NCI-H2029 treated with DMSO at 0.1 percent for 48 hours (cell line): Measurements from ENCODE around the gene HIC1.

Experiments
- DNase-seq: peaks from one replicate; lab custom pipeline; 2025; lab: John Stamatoyannopoulos, UW

Gene HIC1

DNA sequence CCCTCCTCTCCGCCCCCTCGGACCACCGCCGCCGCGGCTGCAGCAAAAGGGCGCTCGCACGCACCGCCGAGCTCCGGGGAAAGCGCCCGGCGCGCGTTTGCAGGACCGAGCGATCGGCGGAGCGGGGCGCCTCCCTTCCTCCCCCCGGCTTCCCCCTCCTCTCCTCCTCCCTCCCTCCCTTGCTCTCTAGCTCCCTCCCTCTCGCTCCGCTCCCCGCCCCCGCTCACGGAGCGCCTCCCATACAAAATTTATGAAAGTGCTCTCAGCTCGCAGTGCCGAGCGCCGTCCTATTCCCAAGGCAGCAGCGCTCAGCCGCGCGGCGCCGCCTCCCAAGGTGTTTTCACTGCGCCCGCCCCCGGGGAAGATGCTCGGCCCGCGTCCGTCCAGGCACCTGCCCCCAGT, 29.7 kb upstream of the HIC1 start, which contains the start of gene RTN4RL1:
Gene RTN4RL1 (minus strand): TSS at position 115 of the 402 bp plus-strand sequence. CDS start 469 bp downstream, outside the sequence.
- DNase-seq: no peak

DNA sequence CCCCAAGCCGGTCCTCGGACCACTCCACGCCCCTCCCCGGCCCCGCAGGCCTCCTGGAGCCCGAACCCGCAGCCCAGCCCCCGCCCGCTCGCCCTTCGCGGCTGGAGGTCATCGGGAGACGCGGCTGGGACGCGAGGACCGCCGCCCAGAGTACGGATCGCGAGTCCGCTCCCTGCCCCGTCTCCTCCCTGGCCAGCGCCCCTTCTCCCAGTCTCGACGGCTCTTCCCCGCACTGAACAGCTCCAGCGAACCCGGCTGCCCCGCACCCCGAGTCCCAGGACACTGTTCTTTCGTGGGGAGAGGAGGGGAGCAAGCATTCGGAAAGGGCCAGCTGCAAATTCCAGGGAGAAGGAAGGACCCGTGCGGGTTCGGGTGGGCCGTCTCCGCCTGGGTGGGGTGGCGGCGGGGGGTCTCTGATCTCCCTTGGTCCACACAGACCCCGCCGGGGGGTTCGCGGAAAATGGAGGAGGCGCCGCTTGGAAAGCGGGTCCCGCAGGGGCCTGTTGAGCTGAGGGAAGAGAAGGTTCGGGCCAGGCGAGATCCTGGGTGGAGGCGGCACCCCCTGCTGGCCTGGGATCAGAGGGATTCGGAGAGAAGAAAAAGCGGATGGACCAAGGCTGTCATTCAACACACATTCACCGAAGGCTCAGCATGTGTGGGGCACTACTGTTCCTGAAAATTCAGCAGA, 29.1 kb upstream of the HIC1 start:
- no peak for DNase-seq

- no peak for DNase-seq
These were observed 27.2 kb upstream of the HIC1 start for GRCh38 chr17:2027528-2028233.

- no peak for DNase-seq
These were observed 26.7 kb upstream of the HIC1 start for GRCh38 chr17:2028234-2028614.

DNA sequence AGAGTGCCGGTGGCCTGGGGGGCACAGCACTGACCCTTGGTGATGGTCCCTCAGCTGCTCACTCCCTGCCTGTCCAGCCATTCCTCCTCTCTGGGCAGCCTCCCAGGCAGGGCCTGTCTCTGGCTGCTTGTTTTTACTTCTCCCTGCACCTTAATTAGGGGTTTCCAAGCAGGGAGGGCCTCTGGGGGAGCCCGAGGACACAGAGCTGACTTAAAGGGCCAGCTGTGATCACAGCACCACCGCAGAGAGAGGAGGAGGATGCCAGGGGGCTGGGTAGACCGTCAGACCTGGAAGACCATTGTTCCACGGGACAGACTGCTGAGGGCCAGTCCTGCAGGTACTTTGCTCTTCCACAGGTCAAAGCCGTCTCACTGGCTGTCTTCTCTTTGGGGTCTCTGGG, 26.2 kb upstream of the HIC1 start:
- DNase-seq: no peak

GRCh38 chr17:2029911-2030778, 24.8 kb upstream of the HIC1 start, which contains the start of gene DPH1:
DPH1 (plus strand) TSS chr17:2030153; CDS start chr17:2030170, 17 bp downstream.
- peak; percentile 27 for DNase-seq

DNA sequence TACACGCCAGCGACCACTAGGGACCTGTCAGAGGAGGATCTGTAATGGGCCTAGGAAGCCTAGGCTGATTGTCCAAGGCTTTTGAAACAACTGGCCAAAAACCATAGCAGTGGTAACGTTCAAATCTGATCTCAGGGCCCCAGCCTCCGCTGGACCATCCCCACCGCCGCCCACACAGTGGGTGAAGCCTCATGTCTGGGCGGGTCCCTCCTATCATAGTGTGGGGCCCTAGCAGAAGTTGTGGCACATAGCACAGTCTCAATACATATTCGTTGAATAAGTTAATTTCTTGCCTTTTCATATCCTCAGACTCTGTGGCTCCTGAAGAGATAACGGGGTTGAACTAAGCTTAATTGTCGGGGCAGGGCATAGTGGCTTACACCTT, 24.1 kb upstream of the HIC1 start:
- no peak for DNase-seq

GRCh38 chr17:2033153-2033552, 21.8 kb upstream of the HIC1 start:
- no peak for DNase-seq

DNA sequence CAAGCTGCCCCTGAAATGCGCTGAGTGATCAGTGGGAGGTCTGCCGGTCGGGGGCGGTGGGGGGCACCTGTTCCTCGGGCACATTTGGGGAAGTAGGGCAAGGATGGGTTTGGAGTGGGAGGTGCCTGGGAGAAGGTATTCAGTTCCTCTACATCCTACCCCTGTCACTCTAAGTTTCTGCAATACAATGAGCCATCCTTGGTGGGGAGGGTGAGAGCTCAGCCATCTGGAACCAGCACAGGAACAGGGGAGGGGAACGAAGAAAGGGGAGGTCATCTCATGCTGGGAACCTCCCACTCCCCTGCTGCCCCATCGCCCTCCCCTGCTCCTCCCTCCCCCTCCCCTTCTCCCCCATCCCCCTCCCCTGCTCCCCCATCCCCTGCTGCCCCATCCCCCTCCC, 20.7 kb upstream of the HIC1 start:
- no peak for DNase-seq

- no peak for DNase-seq
These were observed 19.9 kb upstream of the HIC1 start for GRCh38 chr17:2034806-2035540.

GRCh38 chr17:2035541-2036488, 19.1 kb upstream of the HIC1 start:
- DNase-seq: no peak

- no peak for DNase-seq
These were observed 17.7 kb upstream of the HIC1 start for GRCh38 chr17:2037155-2037554.

DNA sequence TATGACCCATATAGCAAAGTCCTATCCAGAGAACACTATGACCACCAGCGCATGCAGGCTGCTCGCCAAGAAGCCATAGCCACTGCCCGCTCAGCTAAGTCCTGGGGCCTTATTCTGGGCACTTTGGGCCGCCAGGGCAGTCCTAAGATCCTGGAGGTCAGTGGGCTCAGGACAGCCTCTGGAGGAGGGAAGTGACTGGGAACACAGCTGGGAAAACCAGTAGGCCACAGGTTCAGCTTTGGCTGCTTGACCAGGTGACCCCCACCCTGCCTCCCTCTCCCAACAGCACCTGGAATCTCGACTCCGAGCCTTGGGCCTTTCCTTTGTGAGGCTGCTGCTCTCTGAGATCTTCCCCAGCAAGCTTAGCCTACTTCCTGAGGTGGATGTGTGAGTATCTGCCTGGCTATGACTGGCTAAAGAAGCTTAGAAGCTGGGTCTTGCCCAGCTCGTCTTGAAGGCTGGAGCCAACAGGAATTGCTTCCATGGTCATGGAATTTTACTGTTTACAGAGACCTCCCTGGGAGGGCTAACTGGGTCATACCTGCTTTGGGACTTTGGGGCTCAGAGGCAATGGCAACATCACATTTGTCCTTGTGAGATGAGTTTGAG, 14.6 kb upstream of the HIC1 start:
- DNase-seq: no peak

- DNase-seq: no peak
These were observed 13.9 kb upstream of the HIC1 start for GRCh38 chr17:2040942-2041560.

DNA sequence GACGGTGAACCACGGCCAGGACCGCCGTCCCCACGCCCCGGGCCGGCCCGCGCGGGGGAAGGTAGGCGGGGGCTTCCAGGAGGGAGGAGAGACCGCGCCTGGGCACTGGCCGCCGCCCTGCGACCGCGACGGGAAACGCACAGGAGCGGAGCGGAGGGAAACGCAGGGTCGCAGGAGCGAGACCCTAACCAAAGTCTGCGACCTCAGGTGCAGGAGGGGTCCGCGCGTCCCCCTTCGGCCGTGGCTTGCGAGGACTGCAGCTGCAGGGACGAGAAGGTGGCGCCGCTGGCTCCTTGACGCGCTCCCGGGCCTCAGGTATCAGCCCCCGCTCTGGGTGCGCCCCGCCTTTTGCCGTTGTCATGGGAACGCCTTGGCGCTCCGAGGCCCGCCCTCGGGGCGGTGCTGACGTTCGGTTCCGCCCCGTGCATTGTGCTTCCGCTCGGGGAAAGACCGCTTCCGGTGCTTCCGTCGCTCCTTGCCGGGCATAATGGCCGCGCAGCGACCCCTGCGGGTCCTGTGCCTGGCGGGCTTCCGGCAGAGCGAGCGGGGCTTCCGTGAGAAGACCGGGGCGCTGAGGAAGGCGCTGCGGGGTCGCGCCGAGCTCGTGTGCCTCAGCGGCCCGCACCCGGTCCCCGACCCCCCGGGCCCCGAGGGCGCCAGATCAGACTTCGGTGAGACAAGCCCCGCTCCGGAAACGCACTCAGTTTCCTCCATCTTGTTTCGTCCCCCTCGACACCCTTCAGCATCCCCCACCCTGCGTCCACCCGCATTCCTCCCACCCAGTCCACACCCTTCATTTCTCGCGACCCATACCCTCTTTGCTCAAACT, 13.1 kb upstream of the HIC1 start, which contains the start of gene OVCA2:
Gene OVCA2 (plus strand): TSS at position 462 of the 829 bp plus-strand sequence. CDS start 26 bp downstream, at position 488.
- DNase-seq: peak; percentile 81

GRCh38 chr17:2042390-2042847, 12.5 kb upstream of the HIC1 start:
- no peak for DNase-seq

GRCh38 chr17:2042933-2043332, 12.0 kb upstream of the HIC1 start:
- no peak for DNase-seq

- no peak for DNase-seq
These were observed 11.1 kb upstream of the HIC1 start for GRCh38 chr17:2043785-2044184.
